HG03135 (cell line): ENCODE measurements around the gene BMPR2.
"Not testable (repeated sequence)": the region's sequence is repeated elsewhere in the genome, so short reads cannot be mapped to it uniquely, and the experiment has no call there.

Experiments used
- ATAC-seq: cut with Tn5 transposase; IDR thresholded peaks from one replicate; pipeline ENCODE4 v1.9.1; 2021; ENCODE audit warnings: mild to moderate bottlenecking, moderate library complexity; ENCODE audit not compliant: unreplicated experiment

BMPR2 gene

DNA sequence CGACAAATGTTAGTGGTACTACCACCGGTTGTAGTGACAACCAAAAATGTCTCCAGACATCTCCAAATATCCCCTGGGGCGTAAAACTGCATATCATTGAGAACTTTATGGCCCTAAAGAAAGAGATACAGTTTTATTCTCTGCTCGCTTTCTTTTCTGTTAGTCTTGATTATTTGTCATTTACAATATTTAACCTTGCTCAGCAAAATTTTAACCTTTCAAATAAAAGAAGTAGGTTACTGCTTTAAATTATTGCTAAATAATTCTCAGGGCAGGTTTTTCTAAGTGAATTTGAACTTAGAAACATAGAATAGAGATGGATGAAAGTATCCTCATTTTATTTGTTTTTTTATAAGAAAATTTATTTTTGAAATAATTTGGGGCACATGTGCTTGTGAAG, 67.9 kb downstream of the BMPR2 start:
- no peak for ATAC-seq

DNA sequence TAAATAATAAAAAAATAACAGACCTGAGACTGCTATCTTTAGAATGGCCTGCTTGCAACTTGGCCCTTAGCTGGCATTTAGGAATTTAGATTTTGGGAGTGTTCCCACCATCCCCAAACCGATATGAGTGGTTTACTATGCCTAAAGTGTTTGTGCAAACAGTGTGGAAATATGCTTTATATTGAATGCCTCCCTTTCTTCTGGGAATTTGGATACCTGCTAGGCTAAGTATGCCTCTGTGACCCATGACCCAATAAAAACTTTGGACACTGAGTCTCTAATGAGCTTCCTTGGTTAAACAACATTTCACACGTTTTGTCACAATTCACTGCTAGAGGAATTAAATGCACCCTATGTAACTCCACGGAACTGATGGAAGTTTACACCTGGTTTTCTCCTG, 73.2 kb downstream of the BMPR2 start:
- ATAC-seq, result no peak

GRCh38 chr2:202450785-202451184, 74.7 kb downstream of the BMPR2 start:
- no peak for ATAC-seq

DNA sequence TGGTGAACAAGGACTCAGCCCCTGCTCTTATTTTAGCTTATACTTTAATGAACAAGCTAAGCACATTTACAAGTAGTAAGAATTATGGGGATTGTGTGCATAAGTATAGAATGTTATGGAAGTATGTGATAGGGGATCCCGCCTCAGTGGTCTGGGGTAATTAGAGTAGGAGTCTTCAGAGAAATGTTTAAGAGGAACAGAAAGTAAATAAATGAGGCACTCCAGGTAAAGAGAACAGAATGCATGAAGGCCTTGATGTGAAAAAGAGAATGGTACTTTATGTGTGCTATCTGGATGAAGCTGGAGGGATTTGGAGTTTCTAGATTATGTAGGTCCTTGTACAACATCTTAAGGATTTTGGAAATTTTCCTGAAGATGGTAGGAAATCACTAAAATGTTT, 76.6 kb downstream of the BMPR2 start:
- no peak for ATAC-seq

- ATAC-seq, result no peak
Observed at GRCh38 chr2:202454536-202454935, 78.4 kb downstream of the BMPR2 start.

DNA sequence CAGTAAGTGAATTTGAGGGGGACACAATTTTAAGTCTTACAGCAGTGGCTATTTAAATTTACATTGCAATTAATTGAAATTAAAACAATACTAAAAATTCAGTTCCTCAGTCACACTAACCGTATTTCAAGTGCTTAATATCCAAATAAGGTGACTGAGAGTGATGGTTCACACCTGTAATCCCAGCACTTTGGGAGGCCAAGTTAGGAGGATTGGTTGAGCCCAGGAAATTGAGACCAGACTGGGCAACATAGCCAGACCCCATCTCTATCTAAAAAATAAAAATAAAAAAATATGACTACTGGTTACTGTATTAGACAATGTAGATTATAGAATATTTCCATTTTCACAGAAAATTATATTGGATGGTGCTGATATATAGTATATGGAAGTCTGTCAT, 79.0 kb downstream of the BMPR2 start:
- no peak for ATAC-seq

- ATAC-seq, result no peak
Observed at GRCh38 chr2:202460119-202460518, 84.0 kb downstream of the BMPR2 start.

- no peak for ATAC-seq
Observed at GRCh38 chr2:202479090-202479489, 103.0 kb downstream of the BMPR2 start.

DNA sequence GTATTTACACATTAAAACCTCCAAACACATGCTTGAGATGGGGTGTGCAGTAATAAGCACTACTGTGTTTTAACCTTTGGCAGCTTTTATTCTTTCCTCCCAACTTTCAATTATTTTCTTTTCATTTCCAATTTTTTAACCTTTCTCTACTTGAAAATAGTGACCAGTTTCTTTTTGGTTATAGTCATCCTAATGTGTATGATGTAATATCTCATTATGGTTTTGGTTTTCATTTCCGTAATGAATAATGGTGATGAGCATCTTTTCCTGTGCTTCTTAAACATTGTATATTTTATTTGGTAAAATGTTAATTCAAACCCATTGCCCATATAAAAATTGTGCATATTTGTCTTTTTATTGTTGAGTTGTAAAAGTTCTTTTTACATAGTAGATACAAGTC, 103.5 kb downstream of the BMPR2 start:
- ATAC-seq, result no peak

DNA sequence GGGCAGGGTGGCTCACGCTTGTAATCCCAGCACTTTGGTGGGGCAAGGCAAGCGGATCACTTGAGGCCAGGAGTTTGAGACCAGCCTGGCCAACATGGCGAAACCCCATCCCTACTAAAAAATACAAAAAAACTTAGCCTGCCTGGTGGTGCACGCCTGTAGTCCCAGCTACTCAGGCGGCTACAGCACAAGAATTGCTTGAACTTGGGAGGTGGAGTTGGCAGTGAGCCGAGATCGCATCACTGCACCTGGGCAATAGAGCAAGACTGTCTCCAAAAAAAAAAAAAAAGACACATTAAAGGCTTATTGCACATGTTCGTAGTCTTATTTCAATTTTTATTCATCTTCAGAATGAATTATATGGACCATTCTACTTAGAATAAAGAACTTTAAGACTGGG, 110.2 kb downstream of the BMPR2 start:
- no peak for ATAC-seq

DNA sequence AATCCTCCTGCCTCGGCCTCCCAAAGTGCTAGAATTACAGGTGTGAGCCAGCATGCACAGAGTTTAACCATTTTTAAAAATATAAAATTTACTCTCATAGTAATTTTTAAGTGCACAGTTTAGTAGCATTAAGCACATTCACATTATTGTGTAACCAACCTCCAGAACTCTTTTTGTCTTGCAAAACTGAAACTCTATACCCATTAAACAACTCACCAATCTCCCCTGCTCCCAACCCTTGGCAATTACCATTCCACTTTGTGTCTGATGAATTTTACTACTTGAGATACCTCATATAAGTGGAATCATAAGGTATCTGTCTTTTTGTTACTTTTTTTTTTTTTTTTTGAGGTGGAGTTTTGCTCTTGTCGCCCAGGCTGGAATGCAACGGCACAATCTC, 112.5 kb downstream of the BMPR2 start:
- no peak for ATAC-seq

- no peak for ATAC-seq
Observed at GRCh38 chr2:202490479-202490878, 114.4 kb downstream of the BMPR2 start.

DNA sequence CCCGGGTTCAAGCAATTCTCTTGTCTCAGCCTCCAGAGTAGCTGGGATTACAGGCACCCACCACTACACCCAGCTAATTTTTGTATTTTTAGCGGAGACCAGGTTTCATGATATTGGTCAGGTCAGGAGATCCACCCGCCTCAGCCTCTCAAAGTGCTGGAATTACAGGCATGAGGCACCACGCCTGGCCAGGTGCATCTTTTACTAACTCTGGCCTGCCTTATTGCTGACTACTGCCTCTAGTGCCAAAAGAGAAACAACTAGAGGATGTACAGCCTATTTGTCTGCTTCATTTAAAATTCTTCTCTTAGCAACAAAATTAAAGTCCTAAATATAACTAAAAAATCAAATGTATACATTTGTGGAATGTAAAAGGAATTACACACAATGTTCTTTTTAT, 115.4 kb downstream of the BMPR2 start:
- ATAC-seq, result no peak

DNA sequence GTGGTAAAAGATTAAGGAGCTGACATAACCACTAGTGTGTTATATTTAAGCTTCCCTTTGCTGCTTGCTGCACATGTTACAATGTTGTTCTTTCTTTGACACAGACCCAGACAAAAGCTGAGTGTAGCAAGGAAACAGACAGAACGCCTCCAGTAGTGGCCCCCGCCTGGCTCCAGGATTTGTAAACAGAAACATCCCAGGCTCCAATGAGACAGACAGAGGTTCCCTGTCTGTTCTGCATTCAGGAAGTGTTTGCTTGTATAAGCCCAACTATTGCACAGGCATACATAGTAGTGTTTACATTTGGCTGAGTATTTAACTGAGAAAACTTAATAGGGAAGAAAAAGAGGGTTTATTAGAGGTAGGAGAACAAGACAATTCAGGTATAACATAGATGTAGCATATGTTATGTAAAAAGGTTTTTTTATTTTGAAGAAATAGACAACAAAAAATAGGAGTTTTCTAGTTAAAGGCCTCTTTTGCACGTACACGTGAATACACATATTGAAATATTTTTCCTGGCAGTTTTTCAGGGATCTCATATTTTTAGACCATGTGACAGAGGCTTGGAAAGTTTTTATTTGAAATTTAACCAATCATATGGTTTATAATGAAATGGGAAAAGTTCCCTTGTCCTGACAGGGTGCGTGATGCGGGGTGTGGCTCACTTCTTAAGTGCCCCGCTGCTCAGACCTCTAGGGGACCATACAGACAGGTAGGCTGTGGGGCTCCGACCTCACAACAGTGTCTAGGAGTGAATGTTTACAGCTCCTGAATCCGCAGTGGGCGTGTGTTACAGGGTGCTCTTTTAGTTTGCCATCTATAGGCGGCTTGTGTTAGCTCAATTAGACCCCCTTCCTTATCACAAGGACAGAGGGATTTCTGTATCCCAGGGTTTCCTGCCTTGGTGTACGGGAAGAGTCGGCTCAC, 118.4 kb downstream of the BMPR2 start:
- no peak for ATAC-seq

- no peak for ATAC-seq
Observed at GRCh38 chr2:202495230-202495604, 119.1 kb downstream of the BMPR2 start.

- ATAC-seq, result not testable (repeated sequence)
Observed at GRCh38 chr2:202496835-202497472, 120.8 kb downstream of the BMPR2 start.

DNA sequence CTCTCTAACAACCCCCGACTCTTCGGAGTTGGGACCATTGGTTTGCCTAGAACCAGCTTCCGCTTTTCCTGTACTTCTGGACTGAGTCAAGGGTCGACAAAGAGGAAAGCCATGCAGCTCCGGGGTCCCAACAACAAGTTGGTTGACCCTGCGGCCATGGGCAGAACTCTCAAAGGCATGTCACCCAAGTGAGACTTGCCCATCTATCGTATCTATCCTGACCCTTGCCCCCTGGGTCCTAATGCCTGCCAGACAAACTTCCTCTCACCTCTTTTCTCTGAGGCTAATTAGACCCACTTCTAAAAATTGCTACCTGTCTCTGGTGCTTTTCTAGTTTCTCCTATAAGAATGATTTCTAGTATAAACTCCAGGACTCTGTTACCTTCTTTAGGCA, 121.3 kb downstream of the BMPR2 start:
- ATAC-seq, result not testable (repeated sequence)

- ATAC-seq, result not testable (repeated sequence)
Observed at GRCh38 chr2:202499841-202500240, 123.7 kb downstream of the BMPR2 start.

DNA sequence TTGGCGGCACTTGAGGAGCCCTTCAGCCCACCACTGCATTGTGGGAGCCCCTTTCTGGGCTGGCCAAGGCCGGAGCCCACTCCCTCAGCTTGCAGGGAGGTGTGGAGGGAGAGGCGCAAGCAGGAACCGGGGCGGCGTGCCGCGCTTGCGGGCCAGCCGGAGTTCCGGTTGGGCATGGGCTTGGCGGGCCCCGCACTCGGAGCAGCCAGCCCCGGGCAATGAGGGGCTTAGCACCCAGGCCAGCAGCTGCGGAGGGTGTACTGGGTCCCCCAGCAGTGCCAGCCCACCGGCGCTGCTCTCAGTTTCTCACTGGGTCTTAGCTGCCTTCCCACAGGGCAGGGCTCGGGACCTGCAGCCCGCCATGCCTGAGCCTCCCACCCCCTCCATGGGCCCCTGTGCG, 127.1 kb downstream of the BMPR2 start:
- ATAC-seq, result not testable (repeated sequence)

DNA sequence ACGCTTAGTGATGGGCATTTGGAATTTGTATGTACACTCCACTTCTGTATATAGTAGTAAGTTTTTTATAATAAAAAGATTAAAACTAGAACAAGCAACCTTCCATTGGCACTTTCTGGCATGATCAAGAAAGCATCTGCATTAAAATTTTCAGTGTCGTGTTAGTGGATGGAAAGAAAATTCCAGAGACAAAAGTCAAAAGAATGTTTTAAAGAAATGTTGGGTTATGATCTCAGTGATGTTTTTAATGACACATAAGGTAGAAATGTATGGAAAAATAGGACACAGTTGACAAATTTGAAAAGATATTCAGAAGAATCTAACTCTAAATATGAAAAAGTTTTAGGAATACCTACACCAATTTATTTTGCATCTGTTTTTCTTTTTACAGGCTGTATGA, 132.6 kb downstream of the BMPR2 start:
- no peak for ATAC-seq

DNA sequence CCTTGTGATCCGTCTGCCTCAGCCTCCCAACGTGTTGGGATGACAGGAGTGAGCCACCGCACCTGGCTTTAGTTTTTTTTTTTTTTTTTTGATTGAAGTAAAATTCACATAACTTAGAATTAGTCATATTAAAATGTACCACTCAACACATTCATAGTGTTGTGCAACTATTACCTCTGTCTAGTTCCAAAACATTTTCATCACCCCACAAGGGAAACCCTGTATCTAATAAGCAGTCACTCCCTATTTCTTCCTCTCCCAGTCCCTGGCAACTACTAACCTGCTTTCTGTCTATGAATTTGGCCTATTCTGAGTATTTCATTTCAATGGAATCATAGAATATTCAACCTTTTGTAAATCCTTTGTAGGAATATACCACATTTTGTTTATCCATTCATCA, 134.8 kb downstream of the BMPR2 start:
- ATAC-seq, result no peak

DNA sequence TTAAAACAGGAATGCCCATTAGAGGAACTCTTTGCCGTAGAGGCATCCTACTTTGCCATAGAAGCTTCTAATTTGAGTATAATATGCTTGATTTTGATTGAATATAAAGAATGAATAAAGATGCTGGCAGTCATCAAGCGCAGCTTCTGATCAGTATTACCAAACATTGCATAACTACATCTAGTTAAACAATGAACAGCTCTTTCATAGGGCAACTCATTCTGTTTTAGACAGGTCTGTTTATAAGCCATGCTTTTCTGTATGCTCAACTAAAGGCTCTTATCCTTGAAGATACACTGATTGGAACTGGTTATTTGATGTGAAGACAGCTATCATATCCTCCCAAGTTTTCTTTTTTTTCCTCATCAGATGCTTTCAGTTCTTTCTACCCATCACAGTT, 136.0 kb downstream of the BMPR2 start:
- no peak for ATAC-seq
